H1 (cell line): Measurements from ENCODE around the gene SH3RF3. TPM values are rescaled to one million over a fixed set of nuclear protein-coding genes. Genes with fewer than 3 reads are reported as not detected.

ENCODE experiments used
- CBX8 ChIP-seq: fragments of 300-800, 300-1000 bp; sonication (generic); IDR thresholded peaks from 2 replicates; pipeline ENCODE4 v1.7.1; 2016; ENCODE audit warnings: low read depth, low read length, borderline replicate concordance
- CTCF ChIP-seq, 3 experiments: IDR thresholded peaks; 1 replicate in 2 of 3; 2 replicates in 1 of 3; pipeline versions ENCODE4 v1.5.1 to v1.6.1; 2011; ENCODE audit warnings: low read length in 3 of 3, mild to moderate bottlenecking in 3 of 3, inconsistent platforms in 2 of 3, low read depth in 1 of 3, moderate library complexity in 1 of 3; ENCODE audit not compliant: insufficient read depth in 1 of 3; ENCODE audit errors: control extremely low read depth in 1 of 3
- FOSL1 ChIP-seq: IDR thresholded peaks from 2 replicates; pipeline ENCODE4 v1.6.1; 2011; ENCODE audit warnings: mild to moderate bottlenecking, low read depth, low read length, moderate library complexity; ENCODE audit not compliant: insufficient read depth
- KDM1A ChIP-seq: fragments of 200-600, 300-600 bp; sonication (generic); IDR thresholded peaks from 2 replicates; pipeline ENCODE4 v1.7.1; 2016; ENCODE audit warnings: mild to moderate bottlenecking, low read length, borderline replicate concordance
- POU5F1 ChIP-seq: IDR thresholded peaks from 2 replicates; pipeline ENCODE4 v1.6.1; 2011; ENCODE audit warnings: low read depth, mild to moderate bottlenecking, low read length, moderate library complexity
- SP4 ChIP-seq: IDR thresholded peaks from 2 replicates; pipeline ENCODE4 v1.6.1; 2012; ENCODE audit warnings: low read length, inconsistent platforms
- TAF7 ChIP-seq: optimal IDR thresholded peaks from 2 replicates; pipeline ENCODE3; 2011; ENCODE audit warnings: low read depth, mild to moderate bottlenecking, inconsistent platforms, low read length, moderate library complexity, borderline replicate concordance
- TEAD4 ChIP-seq: IDR thresholded peaks from 2 replicates; pipeline ENCODE4 v1.6.1; 2012; ENCODE audit warnings: low read depth, low read length, inconsistent platforms, mixed read lengths
- ZNF274 ChIP-seq: IDR thresholded peaks from 2 replicates; pipeline ENCODE4 v1.7.0; 2012; ENCODE audit warnings: low read length, borderline replicate concordance; ENCODE audit errors: extremely low read depth
- polyA plus RNA-seq, 7 experiments: library from polyadenylated mRNA; depleted of rRNA in 3 of 7; stranded (reverse) in 5 of 7; unstranded in 2 of 7; fragments of >200 nt in 5 of 7; fragments of 200-250 nt in 2 of 7; gene quantifications; 1 replicate in 5 of 7; 2 replicates in 1 of 7; 4 replicates in 1 of 7; pipeline versions ENCODE4 v1.2.1 to v1.2.3, GENCODE V29; 2011 to 2013; ENCODE audit warnings: missing spikeins in 2 of 7, mixed read lengths in 2 of 7
- total RNA-seq: library from RNA; stranded (reverse); fragmentation: NEBNext Ultra II Directional; extraction: Animal tissue kit (Norgen Biotek cat#: 25700); gene quantifications from 2 replicates; pipeline ENCODE4 v1.2.1, GENCODE V29; 2021

The SH3RF3 gene
- total and polyA plus RNA-seq, 2 of the 8 experiments (the other 6 are each of a cell fraction or from before 2014, with no cell fraction given) = 0.11 to 0.65 TPM

GRCh38 chr2:109266998-109267854, 138.2 kb downstream of the SH3RF3 start (continued):
- TF ChIP-seq CTCF (IDR thresholded peaks at IDR 0.05; ENCODE audit: control extremely low read depth in 1 of 3, insufficient read depth in 1 of 3, low read depth in 1 of 3, low read length in 3 of 3) (no peak), ZNF274 (no peak), TAF7 (no peak), CBX8 (no peak), TEAD4 (no peak), KDM1A (no peak), SP4 (no peak), FOSL1 (no peak), POU5F1 (no peak)
